ENCODE measurements around the gene RPS2.

DNA sequence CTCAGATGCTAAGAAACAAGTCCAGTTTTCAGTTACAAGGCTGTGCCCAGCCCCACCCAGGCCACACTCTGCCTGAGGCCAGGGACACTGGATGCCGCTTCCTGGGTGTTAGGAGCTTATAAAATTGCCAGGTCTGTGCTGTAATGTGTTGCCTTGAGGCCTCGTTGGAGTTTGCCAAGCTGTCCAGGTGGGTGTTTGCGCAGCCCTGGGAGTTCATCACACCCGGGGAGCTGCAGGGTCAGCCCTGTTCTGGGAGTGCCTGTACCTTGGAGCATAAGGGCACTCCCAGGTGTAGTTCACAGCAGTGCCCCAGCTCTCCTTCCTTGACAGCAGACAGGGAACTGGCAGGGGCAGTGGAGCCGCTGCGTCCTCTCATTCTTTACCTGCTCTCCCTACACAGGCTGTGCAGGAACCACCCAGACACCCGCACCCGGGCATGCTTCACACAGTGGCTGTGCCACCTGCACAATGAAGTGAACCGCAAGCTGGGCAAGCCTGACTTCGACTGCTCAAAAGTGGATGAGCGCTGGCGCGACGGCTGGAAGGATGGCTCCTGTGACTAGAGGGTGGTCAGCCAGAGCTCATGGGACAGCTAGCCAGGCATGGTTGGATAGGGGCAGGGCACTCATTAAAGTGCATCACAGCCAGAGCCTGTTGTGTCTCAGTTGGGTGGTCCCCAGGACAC is 21.0 kb upstream of the RPS2 start:
- TF ChIP-seq, protein P1, sequence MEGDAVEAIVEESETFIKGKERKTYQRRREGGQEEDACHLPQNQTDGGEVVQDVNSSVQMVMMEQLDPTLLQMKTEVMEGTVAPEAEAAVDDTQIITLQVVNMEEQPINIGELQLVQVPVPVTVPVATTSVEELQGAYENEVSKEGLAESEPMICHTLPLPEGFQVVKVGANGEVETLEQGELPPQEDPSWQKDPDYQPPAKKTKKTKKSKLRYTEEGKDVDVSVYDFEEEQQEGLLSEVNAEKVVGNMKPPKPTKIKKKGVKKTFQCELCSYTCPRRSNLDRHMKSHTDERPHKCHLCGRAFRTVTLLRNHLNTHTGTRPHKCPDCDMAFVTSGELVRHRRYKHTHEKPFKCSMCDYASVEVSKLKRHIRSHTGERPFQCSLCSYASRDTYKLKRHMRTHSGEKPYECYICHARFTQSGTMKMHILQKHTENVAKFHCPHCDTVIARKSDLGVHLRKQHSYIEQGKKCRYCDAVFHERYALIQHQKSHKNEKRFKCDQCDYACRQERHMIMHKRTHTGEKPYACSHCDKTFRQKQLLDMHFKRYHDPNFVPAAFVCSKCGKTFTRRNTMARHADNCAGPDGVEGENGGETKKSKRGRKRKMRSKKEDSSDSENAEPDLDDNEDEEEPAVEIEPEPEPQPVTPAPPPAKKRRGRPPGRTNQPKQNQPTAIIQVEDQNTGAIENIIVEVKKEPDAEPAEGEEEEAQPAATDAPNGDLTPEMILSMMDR (IDR thresholded peaks at IDR 0.05) = no peak
- no peak for TF ChIP-seq POLR2A (IDR thresholded peaks at IDR 0.05)

Data from lower leg skin (tissue), 3 donors.